Effector memory CD4-positive, alpha-beta T cell (primary cell): ENCODE results near the gene SLC25A30.
A peak's percentile ranks its signal among the peaks of the same experiment; 100 is the strongest.

ENCODE experiments used
- DNase-seq, 3 donors: peaks; one replicate each; pipeline ENCODE4 v3.0.0-alpha.2; 2020
- H3K27ac ChIP-seq: 2 replicates; pipeline ENCODE4 v1.7.0; 2013; ENCODE audit warnings: mild to moderate bottlenecking, low read length, moderate library complexity; ENCODE audit not compliant: insufficient read depth, poor library complexity, severe bottlenecking
- H3K27me3 ChIP-seq: replicated peaks from 2 replicates; pipeline ENCODE4 v1.7.0; 2013; ENCODE audit warnings: mild to moderate bottlenecking, low read length; ENCODE audit not compliant: insufficient read depth, control insufficient read depth, poor library complexity, severe bottlenecking
- H3K36me3 ChIP-seq: 2 replicates; pipeline ENCODE4 v1.7.0; 2013; ENCODE audit warnings: mild to moderate bottlenecking, low read length, moderate library complexity; ENCODE audit not compliant: control insufficient read depth, insufficient read depth
- H3K4me1 ChIP-seq: 2 replicates; pipeline ENCODE4 v1.7.0; 2013; ENCODE audit warnings: low read length, mild to moderate bottlenecking; ENCODE audit not compliant: control insufficient read depth, insufficient read depth, poor library complexity, severe bottlenecking
- H3K4me3 ChIP-seq: 2 replicates; pipeline ENCODE4 v1.7.0; 2013; ENCODE audit warnings: low read length, low read depth, mild to moderate bottlenecking; ENCODE audit not compliant: insufficient read depth, poor library complexity, severe bottlenecking
- H3K9me3 ChIP-seq: 2 replicates; pipeline ENCODE4 v1.7.0; 2013; ENCODE audit warnings: mild to moderate bottlenecking, low read length, moderate library complexity; ENCODE audit not compliant: control insufficient read depth

SLC25A30 gene

GRCh38 chr13:45370922-45371406, 47.2 kb downstream of the SLC25A30 start:
- Histone ChIP-seq H3K4me3 (no peak overlapping the region), H3K4me1 (peaks cover 10% of the 10 kb centered on the region)

GRCh38 chr13:45369116-45369515, 49.1 kb downstream of the SLC25A30 start:
- no peaks in the 10 kb centered on the region for H3K9me3 ChIP-seq
- DNase-seq, result no peak
- peaks cover 10% of the 10 kb centered on the region for H3K4me1 ChIP-seq
- no peaks in the 10 kb centered on the region for H3K27me3 ChIP-seq
- H3K4me3 ChIP-seq, result no peak overlapping the region
- no peaks in the 10 kb centered on the region for H3K36me3 ChIP-seq
- H3K27ac ChIP-seq, result no peak overlapping the region

More at GRCh38 chr13:45370922-45371406, 47.2 kb downstream of the SLC25A30 start:
- Histone ChIP-seq H3K27me3 (no peaks in the 10 kb centered on the region), H3K27ac (no peak overlapping the region), H3K36me3 (no peaks in the 10 kb centered on the region), H3K9me3 (no peaks in the 10 kb centered on the region)
- peak; percentile 18 to 41 (median 29) for DNase-seq

GRCh38 chr13:45368571-45368970, 49.6 kb downstream of the SLC25A30 start:
- Histone ChIP-seq H3K9me3 (no peaks in the 10 kb centered on the region), H3K27ac (no peak overlapping the region), H3K4me1 (peaks cover 10% of the 10 kb centered on the region), H3K36me3 (no peaks in the 10 kb centered on the region), H3K27me3 (no peaks in the 10 kb centered on the region), H3K4me3 (no peak overlapping the region)
- DNase-seq, result no peak

- peak overlapping the region; percentile 65 for H3K27ac ChIP-seq
- no peak for DNase-seq
- H3K4me3 ChIP-seq, result no peak overlapping the region
Measured at GRCh38 chr13:45368005-45368404, 50.2 kb downstream of the SLC25A30 start.

GRCh38 chr13:45367358-45367757, 50.8 kb downstream of the SLC25A30 start:
- H3K4me3 ChIP-seq, result no peak overlapping the region
- peaks cover 10% of the 10 kb centered on the region for H3K4me1 ChIP-seq
- peak overlapping the region; percentile 65 for H3K27ac ChIP-seq
- H3K27me3 ChIP-seq, result no peaks in the 10 kb centered on the region
- no peaks in the 10 kb centered on the region for H3K36me3 ChIP-seq
- no peaks in the 10 kb centered on the region for H3K9me3 ChIP-seq
- DNase-seq, result peak; percentile 84 to 91 (median 86)

More at GRCh38 chr13:45368005-45368404, 50.2 kb downstream of the SLC25A30 start:
- Histone ChIP-seq H3K4me1 (peaks cover 10% of the 10 kb centered on the region), H3K27me3 (no peaks in the 10 kb centered on the region), H3K36me3 (no peaks in the 10 kb centered on the region), H3K9me3 (no peaks in the 10 kb centered on the region)

- Histone ChIP-seq H3K27me3 (no peaks in the 10 kb centered on the region), H3K36me3 (no peaks in the 10 kb centered on the region), H3K9me3 (no peaks in the 10 kb centered on the region), H3K4me3 (no peak overlapping the region), H3K4me1 (peaks cover 10% of the 10 kb centered on the region), H3K27ac (no peak overlapping the region)
- DNase-seq, result no peak
Measured at GRCh38 chr13:45365558-45365885, 52.7 kb downstream of the SLC25A30 start.

- H3K4me3 ChIP-seq, result no peak overlapping the region
- no peaks in the 10 kb centered on the region for H3K9me3 ChIP-seq
- H3K36me3 ChIP-seq, result no peaks in the 10 kb centered on the region
- no peak for DNase-seq
- no peak overlapping the region for H3K27ac ChIP-seq
- peaks cover 10% of the 10 kb centered on the region for H3K4me1 ChIP-seq
- no peaks in the 10 kb centered on the region for H3K27me3 ChIP-seq
Measured at GRCh38 chr13:45364876-45365557, 53.2 kb downstream of the SLC25A30 start.

- Histone ChIP-seq H3K27ac (peak overlapping the region; percentile 22), H3K4me3 (no peak overlapping the region), H3K9me3 (no peaks in the 10 kb centered on the region), H3K36me3 (no peaks in the 10 kb centered on the region), H3K4me1 (peaks cover 3% of the 10 kb centered on the region), H3K27me3 (no peaks in the 10 kb centered on the region)
- no peak for DNase-seq
Measured at GRCh38 chr13:45362939-45363338, 55.2 kb downstream of the SLC25A30 start.

GRCh38 chr13:45361596-45362206, 56.5 kb downstream of the SLC25A30 start:
- no peaks in the 10 kb centered on the region for H3K36me3 ChIP-seq
- DNase-seq, result no peak
- H3K27ac ChIP-seq, result no peak overlapping the region
- H3K4me1 ChIP-seq, result no peaks in the 10 kb centered on the region
- no peaks in the 10 kb centered on the region for H3K27me3 ChIP-seq
- no peaks in the 10 kb centered on the region for H3K9me3 ChIP-seq
- H3K4me3 ChIP-seq, result no peak overlapping the region

- Histone ChIP-seq H3K27me3 (no peaks in the 10 kb centered on the region), H3K4me3 (no peak overlapping the region), H3K4me1 (no peaks in the 10 kb centered on the region), H3K27ac (no peak overlapping the region), H3K36me3 (peaks cover 11% of the 10 kb centered on the region), H3K9me3 (no peaks in the 10 kb centered on the region)
- no peak for DNase-seq
Measured at GRCh38 chr13:45356966-45357672, 61.1 kb downstream of the SLC25A30 start.
